HG02610 (cell line): Measurements from ENCODE around the gene CALML5.

ENCODE experiments used
- ATAC-seq: cut with Tn5 transposase; IDR thresholded peaks from one replicate; pipeline ENCODE4 v1.9.1; 2021; ENCODE audit warnings: mild to moderate bottlenecking, moderate library complexity; ENCODE audit not compliant: unreplicated experiment

CALML5 gene

GRCh38 chr10:5499493-5500140 lies at the start of gene CALML5:
Gene CALML5 (minus strand): TSS chr10:5499570. CDS start chr10:5499438, 132 bp downstream.
- no peak for ATAC-seq

GRCh38 chr10:5547931-5548660 lies 48.7 kb upstream of the CALML5 start:
- ATAC-seq = no peak

- ATAC-seq = no peak
Observed at GRCh38 chr10:5547681-5547930, 48.2 kb upstream of the CALML5 start.

GRCh38 chr10:5546891-5547680 lies 47.7 kb upstream of the CALML5 start:
- ATAC-seq = no peak

- ATAC-seq = no peak
Observed at GRCh38 chr10:5545778-5546710, 46.7 kb upstream of the CALML5 start.

GRCh38 chr10:5545426-5545777 lies 46.0 kb upstream of the CALML5 start:
- no peak for ATAC-seq

GRCh38 chr10:5545011-5545410 lies 45.6 kb upstream of the CALML5 start:
- ATAC-seq = no peak

GRCh38 chr10:5544216-5544805 lies 44.9 kb upstream of the CALML5 start:
- no peak for ATAC-seq

- no peak for ATAC-seq
Observed at GRCh38 chr10:5543623-5544022, 44.3 kb upstream of the CALML5 start.

GRCh38 chr10:5542100-5542499 lies 42.7 kb upstream of the CALML5 start:
- no peak for ATAC-seq

- ATAC-seq = no peak
Observed at GRCh38 chr10:5540891-5541290, 41.5 kb upstream of the CALML5 start.

- no peak for ATAC-seq
Observed at GRCh38 chr10:5540080-5540479, 40.7 kb upstream of the CALML5 start.

- no peak for ATAC-seq
Observed at GRCh38 chr10:5538892-5539651, 39.7 kb upstream of the CALML5 start.

- no peak for ATAC-seq
Observed at GRCh38 chr10:5538446-5538845, 39.1 kb upstream of the CALML5 start.

GRCh38 chr10:5537684-5538083 lies 38.3 kb upstream of the CALML5 start:
- ATAC-seq = no peak

- no peak for ATAC-seq
Observed at GRCh38 chr10:5536486-5537081, 37.2 kb upstream of the CALML5 start.

GRCh38 chr10:5534880-5535856 lies 35.8 kb upstream of the CALML5 start:
- ATAC-seq = no peak

- ATAC-seq = no peak
Observed at GRCh38 chr10:5534051-5534821, 34.9 kb upstream of the CALML5 start.
